GM21526 (cell line): ENCODE results near the gene AIF1L.

Source experiments
- ATAC-seq: cut with Tn5 transposase; IDR thresholded peaks from one replicate; pipeline ENCODE4 v1.9.1; 2021; ENCODE audit warnings: moderate library complexity; ENCODE audit not compliant: unreplicated experiment, low FRiP score

The AIF1L gene

GRCh38 chr9:131160416-131161112 lies 64.2 kb downstream of the AIF1L start:
- ATAC-seq: no peak

- ATAC-seq: no peak
These were observed 65.3 kb downstream of the AIF1L start for GRCh38 chr9:131161585-131161984.

DNA sequence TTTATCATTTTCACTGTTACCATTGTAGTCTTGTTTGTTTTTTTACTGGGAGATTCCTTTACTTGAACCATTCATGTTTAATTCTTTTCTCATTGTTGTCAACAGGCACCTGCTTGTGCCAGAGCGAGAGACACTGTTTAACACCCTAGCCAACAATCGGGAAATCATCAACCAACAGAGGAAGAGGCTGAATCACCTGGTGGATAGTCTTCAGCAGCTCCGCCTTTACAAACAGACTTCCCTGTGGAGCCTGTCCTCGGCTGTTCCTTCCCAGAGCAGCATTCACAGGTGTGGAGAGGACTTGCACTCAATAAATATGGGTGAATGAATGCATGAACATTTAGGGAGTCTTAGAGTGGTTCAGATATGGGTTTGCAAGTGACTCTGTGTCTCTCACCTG lies 66.6 kb downstream of the AIF1L start:
- no peak for ATAC-seq

DNA sequence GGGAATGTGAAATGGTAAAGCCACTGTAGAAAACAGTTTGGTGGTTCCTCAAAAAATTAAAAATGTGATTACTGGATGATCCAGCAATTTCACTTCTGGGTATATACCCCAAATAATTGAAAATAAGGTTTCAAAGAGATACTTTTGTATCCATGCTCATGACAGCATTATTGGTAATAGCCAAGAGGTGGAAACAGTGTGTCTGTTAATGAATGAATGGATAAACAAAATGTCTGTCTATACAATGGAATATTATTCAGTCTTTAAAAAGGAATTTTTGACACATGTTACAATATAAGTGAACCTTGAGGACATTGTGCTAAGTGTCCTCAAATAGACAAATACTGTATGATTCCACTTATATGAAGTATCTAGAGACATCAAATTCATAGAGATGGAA lies 69.2 kb downstream of the AIF1L start:
- no peak for ATAC-seq

DNA sequence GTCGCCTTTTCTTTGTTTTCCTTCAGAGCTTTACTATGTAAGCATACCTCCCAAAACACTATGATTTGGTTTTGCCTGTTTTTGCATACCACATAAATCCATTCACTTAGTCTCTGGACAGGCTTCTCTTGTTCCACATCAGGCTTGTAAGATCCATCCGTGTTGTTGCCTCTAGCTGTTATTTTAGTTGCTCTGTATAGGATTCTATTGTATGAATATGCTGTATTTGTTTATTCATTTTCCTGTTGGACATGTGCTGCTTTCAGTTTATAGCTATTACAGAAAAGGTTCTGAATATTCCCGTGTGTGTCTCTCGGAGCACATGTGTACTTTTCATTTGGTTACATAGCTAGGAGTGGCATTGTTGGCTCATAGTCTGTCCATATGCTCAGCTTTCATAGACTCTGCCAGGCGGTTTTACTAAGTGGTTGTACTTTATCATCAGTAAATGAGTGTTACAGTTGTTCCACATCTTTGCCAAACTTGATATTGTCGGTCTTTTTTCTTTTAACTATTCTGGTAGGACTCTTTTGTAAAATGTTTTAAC lies 70.9 kb downstream of the AIF1L start:
- no peak for ATAC-seq

- ATAC-seq: no peak
These were observed 71.6 kb downstream of the AIF1L start for GRCh38 chr9:131167936-131168335.

DNA sequence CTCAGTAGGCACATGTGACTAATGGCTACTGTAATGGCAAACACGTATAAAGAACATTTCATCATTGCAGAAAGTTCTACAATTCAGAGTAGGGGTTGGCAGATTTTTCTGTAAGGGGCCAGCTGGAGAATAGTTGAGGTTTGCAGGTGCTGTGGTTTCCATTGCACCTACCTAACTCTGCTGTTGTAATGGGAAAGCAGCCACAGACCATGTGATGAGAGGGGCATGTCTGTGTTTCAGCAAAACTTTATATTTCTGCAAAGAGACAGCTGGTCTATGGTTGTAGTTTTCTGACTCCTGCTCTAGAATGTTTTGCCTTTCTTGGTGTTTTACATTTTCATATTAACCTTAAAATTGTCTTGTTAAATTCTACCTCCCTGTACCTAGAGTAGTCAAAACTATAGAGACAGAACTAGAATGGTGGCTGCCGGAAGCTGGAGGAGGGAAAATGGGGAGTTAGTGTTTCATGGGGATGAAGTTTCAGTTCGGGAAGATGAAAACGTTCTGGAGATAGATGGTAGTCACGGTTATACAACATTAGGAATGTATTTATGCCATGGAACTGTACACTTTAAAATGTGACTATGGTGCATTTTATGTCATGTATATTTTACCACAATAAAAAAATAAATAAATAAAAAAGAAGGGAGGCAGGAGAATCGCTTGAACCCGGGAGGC lies 73.4 kb downstream of the AIF1L start:
- no peak for ATAC-seq
